AG20443 (cell line): ENCODE measurements around the gene GALNT2.

Experiments used
- DNase-seq: peaks from one replicate; pipeline ENCODE4 v3.0.0; 2012; ENCODE audit warnings: low spot score, mixed read lengths

Gene GALNT2

GRCh38 chr1:230050973-230051735 is 15.9 kb upstream of the GALNT2 start:
- DNase-seq = no peak

- no peak for DNase-seq
Measured at GRCh38 chr1:230052018-230052417, 15.0 kb upstream of the GALNT2 start.

GRCh38 chr1:230052665-230053064 is 14.4 kb upstream of the GALNT2 start:
- DNase-seq = no peak

GRCh38 chr1:230054092-230054749 is 12.8 kb upstream of the GALNT2 start:
- no peak for DNase-seq

- DNase-seq = no peak
Measured at GRCh38 chr1:230056098-230056497, 10.9 kb upstream of the GALNT2 start.

GRCh38 chr1:230057100-230057499 is 9.9 kb upstream of the GALNT2 start:
- DNase-seq = no peak

- DNase-seq = no peak
Measured at GRCh38 chr1:230057681-230058565, 9.1 kb upstream of the GALNT2 start.

- no peak for DNase-seq
Measured at GRCh38 chr1:230058626-230059025, 8.4 kb upstream of the GALNT2 start.

- no peak for DNase-seq
Measured at GRCh38 chr1:230061801-230062200, 5.2 kb upstream of the GALNT2 start.

GRCh38 chr1:230062521-230062920 is 4.5 kb upstream of the GALNT2 start:
- DNase-seq = no peak

GRCh38 chr1:230064283-230064682 is 2.8 kb upstream of the GALNT2 start:
- no peak for DNase-seq

GRCh38 chr1:230065161-230065560 is 1.9 kb upstream of the GALNT2 start:
- DNase-seq = no peak

GRCh38 chr1:230065571-230065970 is 1.5 kb upstream of the GALNT2 start:
- no peak for DNase-seq

- DNase-seq = no peak
Measured at GRCh38 chr1:230066031-230066430, 1.0 kb upstream of the GALNT2 start.

- peak; percentile 54 for DNase-seq
Measured at GRCh38 chr1:230067419-230067870, 407 bp downstream of the GALNT2 start.

GRCh38 chr1:230067871-230068620 is 1.0 kb downstream of the GALNT2 start:
- peak; percentile 70 for DNase-seq

GRCh38 chr1:230068621-230068873 is 1.5 kb downstream of the GALNT2 start:
- DNase-seq = no peak

GRCh38 chr1:230068952-230069684 is 2.1 kb downstream of the GALNT2 start:
- DNase-seq = peak; percentile 39

GRCh38 chr1:230069796-230070195 is 2.8 kb downstream of the GALNT2 start:
- DNase-seq = no peak

- DNase-seq = no peak
Measured at GRCh38 chr1:230070321-230071208, 3.5 kb downstream of the GALNT2 start.
